GM12891 (cell line): ENCODE measurements around the gene ACSL3.

Experiments used
- PAX5 ChIP-seq: IDR thresholded peaks from 2 replicates; pipeline ENCODE4 v1.6.1; 2011; ENCODE audit warnings: low read length, moderate library complexity, mild to moderate bottlenecking; ENCODE audit not compliant: insufficient read depth, severe bottlenecking
- POLR2A ChIP-seq: IDR thresholded peaks from 2 replicates; pipeline ENCODE4 v1.6.1; 2011; ENCODE audit warnings: low read depth, low read length, control low read depth
- POLR2AphosphoS5 ChIP-seq: IDR thresholded peaks from 2 replicates; pipeline ENCODE4 v1.6.1; 2011; ENCODE audit warnings: low read depth, low read length, control low read depth
- POU2F2 ChIP-seq: IDR thresholded peaks from 2 replicates; pipeline ENCODE4 v1.6.1; 2011; ENCODE audit warnings: low read depth, mild to moderate bottlenecking, control low read depth, low read length, moderate library complexity
- SPI1 ChIP-seq: IDR thresholded peaks from 2 replicates; pipeline ENCODE4 v1.6.1; 2011; ENCODE audit warnings: low read depth, low read length, control low read depth
- TAF1 ChIP-seq: IDR thresholded peaks from 2 replicates; pipeline ENCODE4 v1.6.1; 2011; ENCODE audit warnings: low read depth, low read length, control low read depth

GRCh38 chr2:222964376-222965031, 103.7 kb downstream of the ACSL3 start:
- no peak for TF ChIP-seq POLR2A
- TF ChIP-seq SPI1: no peak
- TF ChIP-seq POU2F2: no peak
- TF ChIP-seq TAF1: no peak
- no peak for TF ChIP-seq POLR2AphosphoS5
- no peak for TF ChIP-seq PAX5
